ENCODE data around the gene TBC1D2B. TPM values are rescaled to one million over a fixed set of nuclear protein-coding genes. Genes with fewer than 3 reads are reported as not detected.
A peak's percentile ranks its signal among the peaks of the same experiment; 100 is the strongest.

TBC1D2B gene
- polyA plus RNA-seq, 1 donor (not counting 4 experiments of a cell fraction or from before 2014, with no cell fraction given), result 27.0 TPM

- Histone ChIP-seq H3K27ac (ENCODE audit: control insufficient read depth, insufficient read depth, low read length) (peak overlapping the region; percentile 82), H3K4me3 (ENCODE audit: control insufficient read depth in 2 of 3, extremely low read depth in 1 of 3, insufficient read depth in 2 of 3, low read depth in 1 of 3, low read length in 3 of 3) (no peak overlapping the region), H2AFZ (ENCODE audit: control insufficient read depth, low read length) (no peak overlapping the region), H3K4me1 (ENCODE audit: control insufficient read depth, extremely low read depth, insufficient read depth, low read length) (peaks cover 34% of the 10 kb centered on the region), H3K79me2 (ENCODE audit: control insufficient read depth, insufficient read depth, low read length) (peaks cover 54% of the 10 kb centered on the region), H4K20me1 (ENCODE audit: control insufficient read depth, extremely low read depth, insufficient read depth, low read length) (no peaks in the 10 kb centered on the region), H3K9me1 (ENCODE audit: control insufficient read depth, extremely low read depth, insufficient read depth, low read length) (peaks cover 5% of the 10 kb centered on the region), H3K27me3 (ENCODE audit: control insufficient read depth, extremely low read depth, insufficient read depth, low read length) (no peaks in the 10 kb centered on the region), H3K36me3 (ENCODE audit: control insufficient read depth in 2 of 2, extremely low read depth in 1 of 2, insufficient read depth in 2 of 2, low read length in 2 of 2) (peaks cover 2 to 8% of the 10 kb centered on the region in 2 experiments), H3K4me2 (ENCODE audit: control insufficient read depth, extremely low read depth, insufficient read depth, low read depth, low read length) (no peak overlapping the region), H3K9me3 (ENCODE audit: control insufficient read depth, low read depth, low read length) (no peaks in the 10 kb centered on the region), H3K9ac (ENCODE audit: control insufficient read depth, extremely low read depth, insufficient read depth, low read length) (no peak overlapping the region)
- dilution Hi-C loops (cut with MboI; ENCODE audit: extremely low pct_ligation_motif_present, low sequenced_read_pairs), result no loop called here
- no peak for TF ChIP-seq EZH2 (IDR thresholded peaks at IDR 0.05; ENCODE audit: low read length)
- TF ChIP-seq CTCF (optimal IDR thresholded peaks at IDR 0.05 in 1 of 3, IDR thresholded peaks at IDR 0.05 in 1 of 3, conservative IDR thresholded peaks at IDR 0.05 in 1 of 3; ENCODE audit: extremely low read depth in 1 of 3, insufficient read depth in 2 of 3, low read length in 3 of 3), result no peak
- DNase-seq (ENCODE audit: low read depth, low spot score) (no peak), FAIRE-seq (no peak)
Observed at GRCh38 chr15:78057803-78058202, 19.7 kb downstream of the TBC1D2B start.

GRCh38 chr15:78056714-78057269 lies 20.7 kb downstream of the TBC1D2B start:
- Histone ChIP-seq H2AFZ (ENCODE audit: control insufficient read depth, low read length) (no peak overlapping the region), H3K9me3 (ENCODE audit: control insufficient read depth, low read depth, low read length) (no peaks in the 10 kb centered on the region), H3K9ac (ENCODE audit: control insufficient read depth, extremely low read depth, insufficient read depth, low read length) (peak overlapping the region; percentile 45), H3K79me2 (ENCODE audit: control insufficient read depth, insufficient read depth, low read length) (peaks cover 47% of the 10 kb centered on the region), H3K27me3 (ENCODE audit: control insufficient read depth, extremely low read depth, insufficient read depth, low read length) (no peaks in the 10 kb centered on the region), H3K9me1 (ENCODE audit: control insufficient read depth, extremely low read depth, insufficient read depth, low read length) (peaks cover 5% of the 10 kb centered on the region), H3K4me2 (ENCODE audit: control insufficient read depth, extremely low read depth, insufficient read depth, low read depth, low read length) (peak overlapping the region; percentile 53), H3K4me1 (ENCODE audit: control insufficient read depth, extremely low read depth, insufficient read depth, low read length) (peaks cover 27% of the 10 kb centered on the region), H4K20me1 (ENCODE audit: control insufficient read depth, extremely low read depth, insufficient read depth, low read length) (no peaks in the 10 kb centered on the region), H3K4me3 (ENCODE audit: control insufficient read depth in 2 of 3, extremely low read depth in 1 of 3, insufficient read depth in 2 of 3, low read depth in 1 of 3, low read length in 3 of 3) (peak overlapping the region in 1 of 3 experiments; percentile 14), H3K27ac (ENCODE audit: control insufficient read depth, insufficient read depth, low read length) (peak overlapping the region; percentile 82), H3K36me3 (ENCODE audit: control insufficient read depth in 2 of 2, extremely low read depth in 1 of 2, insufficient read depth in 2 of 2, low read length in 2 of 2) (peaks cover 2 to 8% of the 10 kb centered on the region in 2 experiments)
- TF ChIP-seq EZH2 (IDR thresholded peaks at IDR 0.05; ENCODE audit: low read length), result no peak
- TF ChIP-seq CTCF (optimal IDR thresholded peaks at IDR 0.05 in 1 of 3, IDR thresholded peaks at IDR 0.05 in 1 of 3, conservative IDR thresholded peaks at IDR 0.05 in 1 of 3; ENCODE audit: extremely low read depth in 1 of 3, insufficient read depth in 2 of 3, low read length in 3 of 3), result no peak
- FAIRE-seq (no peak), DNase-seq (ENCODE audit: low read depth, low spot score) (no peak)
- dilution Hi-C loops (cut with MboI; ENCODE audit: extremely low pct_ligation_motif_present, low sequenced_read_pairs), result no loop called here

Measured in keratinocyte (primary cell).